Adrenal gland (tissue), 5 donors: Measurements from ENCODE around the gene TBC1D14.

Experiments
- POLR2A ChIP-seq, 2 donors: fragments of 450-650 bp; IDR thresholded peaks; one replicate each; pipeline ENCODE4 v1.6.1; 2017; ENCODE audit warnings: antibody characterized with exemption in 2 of 2, mild to moderate bottlenecking in 2 of 2, moderate library complexity in 1 of 2
- TF ChIP-seq, protein P1 (sequence below), 6 experiments: fragments of 450-650 bp in 4 of 6; fragments of 200-600 bp in 2 of 6; sonication (generic) in 1 of 6; IDR thresholded peaks; 1 replicate in 5 of 6; 2 replicates in 1 of 6; pipeline versions ENCODE4 v1.5.1 to v1.8.0; 2016 to 2021; ENCODE audit warnings: antibody characterized with exemption in 6 of 6, mild to moderate bottlenecking in 2 of 6, moderate library complexity in 1 of 6
- donor health status: DM: no; HTN: no; CAD: no.

DNA sequence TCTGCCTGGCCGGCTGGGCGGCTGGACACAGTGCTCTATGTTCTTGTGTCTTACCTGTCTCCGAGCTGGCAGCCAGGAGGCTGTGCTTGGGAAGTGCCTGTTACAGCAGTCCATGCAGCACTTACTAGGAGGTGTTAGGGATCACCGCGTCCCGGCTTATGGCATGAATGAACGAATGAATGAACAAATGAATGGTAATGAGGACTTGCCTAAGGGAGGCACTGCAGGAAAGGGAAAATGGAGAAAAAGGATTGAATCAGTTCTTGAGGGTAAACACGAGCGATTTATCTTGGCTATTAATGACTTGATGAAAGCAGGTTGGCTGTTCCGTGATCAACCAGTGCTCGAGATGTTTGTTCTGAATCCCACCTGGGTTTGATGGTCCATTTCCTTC, 31.1 kb downstream of the TBC1D14 start:
- TF ChIP-seq, protein P1, sequence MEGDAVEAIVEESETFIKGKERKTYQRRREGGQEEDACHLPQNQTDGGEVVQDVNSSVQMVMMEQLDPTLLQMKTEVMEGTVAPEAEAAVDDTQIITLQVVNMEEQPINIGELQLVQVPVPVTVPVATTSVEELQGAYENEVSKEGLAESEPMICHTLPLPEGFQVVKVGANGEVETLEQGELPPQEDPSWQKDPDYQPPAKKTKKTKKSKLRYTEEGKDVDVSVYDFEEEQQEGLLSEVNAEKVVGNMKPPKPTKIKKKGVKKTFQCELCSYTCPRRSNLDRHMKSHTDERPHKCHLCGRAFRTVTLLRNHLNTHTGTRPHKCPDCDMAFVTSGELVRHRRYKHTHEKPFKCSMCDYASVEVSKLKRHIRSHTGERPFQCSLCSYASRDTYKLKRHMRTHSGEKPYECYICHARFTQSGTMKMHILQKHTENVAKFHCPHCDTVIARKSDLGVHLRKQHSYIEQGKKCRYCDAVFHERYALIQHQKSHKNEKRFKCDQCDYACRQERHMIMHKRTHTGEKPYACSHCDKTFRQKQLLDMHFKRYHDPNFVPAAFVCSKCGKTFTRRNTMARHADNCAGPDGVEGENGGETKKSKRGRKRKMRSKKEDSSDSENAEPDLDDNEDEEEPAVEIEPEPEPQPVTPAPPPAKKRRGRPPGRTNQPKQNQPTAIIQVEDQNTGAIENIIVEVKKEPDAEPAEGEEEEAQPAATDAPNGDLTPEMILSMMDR (IDR thresholded peaks at IDR 0.05) = no peak
- no peak for TF ChIP-seq POLR2A (IDR thresholded peaks at IDR 0.05)
